HEK293 (cell line): ENCODE measurements around the gene SRSF8.

ENCODE experiments used
- KLF7 ChIP-seq: fragments of 450-650 bp; formaldehyde crosslinking; IDR thresholded peaks from 2 replicates; pipeline ENCODE4 v1.5.1; 2016; ENCODE audit warnings: missing biosample characterization, missing genetic modification characterization, borderline replicate concordance
- TF ChIP-seq, protein P1 (sequence below): fragments of 450-650 bp; formaldehyde crosslinking; IDR thresholded peaks from 2 replicates; pipeline ENCODE4 v1.5.1; 2016; ENCODE audit warnings: missing biosample characterization, missing genetic modification characterization

GRCh38 chr11:95100856-95101507 is 34.3 kb downstream of the SRSF8 start:
- TF ChIP-seq, protein P1, sequence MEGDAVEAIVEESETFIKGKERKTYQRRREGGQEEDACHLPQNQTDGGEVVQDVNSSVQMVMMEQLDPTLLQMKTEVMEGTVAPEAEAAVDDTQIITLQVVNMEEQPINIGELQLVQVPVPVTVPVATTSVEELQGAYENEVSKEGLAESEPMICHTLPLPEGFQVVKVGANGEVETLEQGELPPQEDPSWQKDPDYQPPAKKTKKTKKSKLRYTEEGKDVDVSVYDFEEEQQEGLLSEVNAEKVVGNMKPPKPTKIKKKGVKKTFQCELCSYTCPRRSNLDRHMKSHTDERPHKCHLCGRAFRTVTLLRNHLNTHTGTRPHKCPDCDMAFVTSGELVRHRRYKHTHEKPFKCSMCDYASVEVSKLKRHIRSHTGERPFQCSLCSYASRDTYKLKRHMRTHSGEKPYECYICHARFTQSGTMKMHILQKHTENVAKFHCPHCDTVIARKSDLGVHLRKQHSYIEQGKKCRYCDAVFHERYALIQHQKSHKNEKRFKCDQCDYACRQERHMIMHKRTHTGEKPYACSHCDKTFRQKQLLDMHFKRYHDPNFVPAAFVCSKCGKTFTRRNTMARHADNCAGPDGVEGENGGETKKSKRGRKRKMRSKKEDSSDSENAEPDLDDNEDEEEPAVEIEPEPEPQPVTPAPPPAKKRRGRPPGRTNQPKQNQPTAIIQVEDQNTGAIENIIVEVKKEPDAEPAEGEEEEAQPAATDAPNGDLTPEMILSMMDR (tag by site-specific recombination), result no peak
- no peak for TF ChIP-seq KLF7 (tag by site-specific recombination)
